Measurements from ENCODE around the gene KCNQ2. TPM values are rescaled to one million over a fixed set of nuclear protein-coding genes. Genes with fewer than 3 reads are reported as not detected.

Gene KCNQ2
- polyA plus RNA-seq, 5 donors = 7.9 to 25.2 (median 12.4) TPM

- DNase-seq = no peak
Observed at GRCh38 chr20:63359164-63359934, 113.1 kb downstream of the KCNQ2 start.

GRCh38 chr20:63357921-63358905, 114.2 kb downstream of the KCNQ2 start:
- DNase-seq = no peak

- no peak for DNase-seq
Observed at GRCh38 chr20:63356931-63357879, 115.2 kb downstream of the KCNQ2 start.

- no peak for DNase-seq
Observed at GRCh38 chr20:63356511-63356910, 115.9 kb downstream of the KCNQ2 start.

GRCh38 chr20:63355781-63356295, 116.6 kb downstream of the KCNQ2 start:
- no peak for DNase-seq

GRCh38 chr20:63354636-63355350, 117.7 kb downstream of the KCNQ2 start:
- DNase-seq = no peak

GRCh38 chr20:63352811-63353221, 119.6 kb downstream of the KCNQ2 start:
- no peak for DNase-seq

GRCh38 chr20:63351811-63352591, 120.5 kb downstream of the KCNQ2 start:
- peak; percentile 66 to 73 for DNase-seq

- no peak for DNase-seq
Observed at GRCh38 chr20:63351326-63351700, 121.1 kb downstream of the KCNQ2 start.

- no peak for DNase-seq
Observed at GRCh38 chr20:63350597-63351325, 121.7 kb downstream of the KCNQ2 start.

Other genes starting within 250 kb of the KCNQ2 start
- under 1 TPM in 2 of 5 donors, not detected in 3; 0.13 to 0.28 TPM for gene BIRC7, start 236.8 kb downstream of the KCNQ2 start, polyA plus RNA-seq (ENCODE audit: insufficient read depth in 1 of 5, insufficient read length in 5 of 5, low replicate concordance in 1 of 5)
- gene NKAIN4, start 218.2 kb downstream of the KCNQ2 start, polyA plus RNA-seq (ENCODE audit: insufficient read depth in 1 of 5, insufficient read length in 5 of 5, low replicate concordance in 1 of 5) = 10 to 100 TPM in 1 of 5 donors, 1 to 10 TPM in 4; 5.3 to 20.1 (median 9.6) TPM
- 10 to 100 TPM; 50.4 to 83.7 (median 64.2) TPM for gene ARFGAP1, start 199.8 kb downstream of the KCNQ2 start, polyA plus RNA-seq (ENCODE audit: insufficient read depth in 1 of 5, insufficient read length in 5 of 5, low replicate concordance in 1 of 5)
- gene COL20A1, start 179.5 kb downstream of the KCNQ2 start, polyA plus RNA-seq (ENCODE audit: insufficient read depth in 1 of 5, insufficient read length in 5 of 5, low replicate concordance in 1 of 5) = under 1 TPM; 0.06 to 0.73 (median 0.31) TPM
- gene CHRNA4, start 111.3 kb downstream of the KCNQ2 start, polyA plus RNA-seq (ENCODE audit: insufficient read depth in 1 of 5, insufficient read length in 5 of 5, low replicate concordance in 1 of 5) = 1 to 10 TPM in 1 of 5 donors, under 1 TPM in 4; 0.24 to 2.5 (median 0.69) TPM
- gene EEF1A2, start 26.4 kb upstream of the KCNQ2 start, polyA plus RNA-seq (ENCODE audit: insufficient read depth in 1 of 5, insufficient read length in 5 of 5, low replicate concordance in 1 of 5) = 10 to 100 TPM in 1 of 5 donors, under 1 TPM in 4; 0.36 to 38.6 (median 0.61) TPM
- gene PPDPF, start 48.1 kb upstream of the KCNQ2 start, polyA plus RNA-seq (ENCODE audit: insufficient read depth in 1 of 5, insufficient read length in 5 of 5, low replicate concordance in 1 of 5) = 100 to 1,000 TPM; 140 to 601 (median 282) TPM
- gene PTK6, start 64.7 kb upstream of the KCNQ2 start, polyA plus RNA-seq (ENCODE audit: insufficient read depth in 1 of 5, insufficient read length in 5 of 5, low replicate concordance in 1 of 5) = under 1 TPM; 0.43 to 0.82 (median 0.55) TPM
- gene SRMS, start 75.1 kb upstream of the KCNQ2 start, polyA plus RNA-seq (ENCODE audit: insufficient read depth in 1 of 5, insufficient read length in 5 of 5, low replicate concordance in 1 of 5) = under 1 TPM; 0.12 to 0.27 (median 0.15) TPM
- under 1 TPM; 0.66 to 0.91 (median 0.71) TPM for gene FNDC11, start 81.5 kb upstream of the KCNQ2 start, polyA plus RNA-seq (ENCODE audit: insufficient read depth in 1 of 5, insufficient read length in 5 of 5, low replicate concordance in 1 of 5)
- gene HELZ2, start 101.6 kb upstream of the KCNQ2 start, polyA plus RNA-seq (ENCODE audit: insufficient read depth in 1 of 5, insufficient read length in 5 of 5, low replicate concordance in 1 of 5) = 10 to 100 TPM; 12.2 to 20.9 (median 14.4) TPM
- gene GMEB2, start 154.4 kb upstream of the KCNQ2 start, polyA plus RNA-seq (ENCODE audit: insufficient read depth in 1 of 5, insufficient read length in 5 of 5, low replicate concordance in 1 of 5) = 10 to 100 TPM in 2 of 5 donors, 1 to 10 TPM in 3; 7.7 to 13.5 (median 9.9) TPM
- gene STMN3, start 180.8 kb upstream of the KCNQ2 start, polyA plus RNA-seq (ENCODE audit: insufficient read depth in 1 of 5, insufficient read length in 5 of 5, low replicate concordance in 1 of 5) = 10 to 100 TPM; 25.4 to 56.9 (median 37.5) TPM
- gene RTEL1, start 185.7 kb upstream of the KCNQ2 start, polyA plus RNA-seq (ENCODE audit: insufficient read depth in 1 of 5, insufficient read length in 5 of 5, low replicate concordance in 1 of 5) = 10 to 100 TPM; 18.9 to 23.2 (median 20.2) TPM
- 1 to 10 TPM in 4 of 5 donors, under 1 TPM in 1; 0.98 to 3.3 (median 2.0) TPM for gene TNFRSF6B, start 224.0 kb upstream of the KCNQ2 start, polyA plus RNA-seq (ENCODE audit: insufficient read depth in 1 of 5, insufficient read length in 5 of 5, low replicate concordance in 1 of 5)
- gene ARFRP1, start 235.3 kb upstream of the KCNQ2 start, polyA plus RNA-seq (ENCODE audit: insufficient read depth in 1 of 5, insufficient read length in 5 of 5, low replicate concordance in 1 of 5) = 10 to 100 TPM; 26.6 to 40.2 (median 34.3) TPM
- 10 to 100 TPM; 13.1 to 27.1 (median 16.8) TPM for gene ZGPAT, start 235.4 kb upstream of the KCNQ2 start, polyA plus RNA-seq (ENCODE audit: insufficient read depth in 1 of 5, insufficient read length in 5 of 5, low replicate concordance in 1 of 5)

Measured in right lung (tissue), 5 donors.